GM21367 (cell line): Measurements from ENCODE around the gene SLC17A9.
A peak's percentile ranks its signal among the peaks of the same experiment; 100 is the strongest.

Experiments used
- ATAC-seq: cut with Tn5 transposase; IDR thresholded peaks from one replicate; pipeline ENCODE4 v1.9.1; 2021; ENCODE audit not compliant: unreplicated experiment

Gene SLC17A9

GRCh38 chr20:62999580-62999979 lies 47.1 kb downstream of the SLC17A9 start:
- no peak for ATAC-seq

GRCh38 chr20:63000036-63000435 lies 47.5 kb downstream of the SLC17A9 start:
- no peak for ATAC-seq

- no peak for ATAC-seq
Observed at GRCh38 chr20:63000958-63001357, 48.4 kb downstream of the SLC17A9 start.

- ATAC-seq, result no peak
Observed at GRCh38 chr20:63002511-63002910, 50.0 kb downstream of the SLC17A9 start.

- ATAC-seq, result no peak
Observed at GRCh38 chr20:63003546-63003945, 51.0 kb downstream of the SLC17A9 start.

- no peak for ATAC-seq
Observed at GRCh38 chr20:63004607-63005364, 52.3 kb downstream of the SLC17A9 start.

GRCh38 chr20:63005365-63005861 lies 52.9 kb downstream of the SLC17A9 start:
- no peak for ATAC-seq

- ATAC-seq, result no peak
Observed at GRCh38 chr20:63005862-63006539, 53.5 kb downstream of the SLC17A9 start.

- no peak for ATAC-seq
Observed at GRCh38 chr20:63006540-63007359, 54.2 kb downstream of the SLC17A9 start, which contains the start of gene BHLHE23. TSS of gene BHLHE23 (minus strand) at chr20:63006964. CDS start at chr20:63006774, 190 bp downstream.

- ATAC-seq, result no peak
Observed at GRCh38 chr20:63007360-63007645, 54.8 kb downstream of the SLC17A9 start.

GRCh38 chr20:63007646-63008488 lies 55.4 kb downstream of the SLC17A9 start:
- no peak for ATAC-seq

GRCh38 chr20:63008541-63009044 lies 56.1 kb downstream of the SLC17A9 start:
- no peak for ATAC-seq

GRCh38 chr20:63009045-63009961 lies 56.8 kb downstream of the SLC17A9 start:
- ATAC-seq, result peak; percentile 38

- peak; percentile 47 for ATAC-seq
Observed at GRCh38 chr20:63009988-63010769, 57.7 kb downstream of the SLC17A9 start.

- no peak for ATAC-seq
Observed at GRCh38 chr20:63011798-63012197, 59.3 kb downstream of the SLC17A9 start.

- no peak for ATAC-seq
Observed at GRCh38 chr20:63013207-63013606, 60.7 kb downstream of the SLC17A9 start.

- ATAC-seq, result no peak
Observed at GRCh38 chr20:63014287-63014686, 61.8 kb downstream of the SLC17A9 start.

GRCh38 chr20:63014710-63015109 lies 62.2 kb downstream of the SLC17A9 start:
- no peak for ATAC-seq
